ENCODE data around the gene ABCC10.

Gene ABCC10

GRCh38 chr6:43492673-43493072, 65.3 kb downstream of the ABCC10 start:
- DNase-seq, result no peak
- H3K4me3 ChIP-seq (ENCODE audit: low read length), result no peak overlapping the region
- no peaks in the 10 kb centered on the region for H3K36me3 ChIP-seq (replicated peaks; ENCODE audit: insufficient read depth, low read length)
- H3K27me3 ChIP-seq (replicated peaks; ENCODE audit: insufficient read depth, low read length), result no peaks in the 10 kb centered on the region
- H3K79me2 ChIP-seq (ENCODE audit: low read length), result peaks cover 21% of the 10 kb centered on the region
- no peaks in the 10 kb centered on the region for H3K4me1 ChIP-seq (ENCODE audit: low read length)
- H3K27ac ChIP-seq (ENCODE audit: low read length), result no peak overlapping the region
- no peaks in the 10 kb centered on the region for H4K20me1 ChIP-seq (ENCODE audit: insufficient read depth, low read length)
- H2AFZ ChIP-seq (ENCODE audit: low read length), result no peak overlapping the region
- no peak overlapping the region for H3K9ac ChIP-seq (ENCODE audit: low read length)
- no peak for TF ChIP-seq EZH2phosphoT487 (IDR thresholded peaks at IDR 0.05; ENCODE audit: low read length)
- TF ChIP-seq CTCF (IDR thresholded peaks at IDR 0.05; ENCODE audit: low read length), result no peak
- no peak for TF ChIP-seq EZH2 (optimal IDR thresholded peaks at IDR 0.05; ENCODE audit: low read depth, low read length)
- no peaks in the 10 kb centered on the region for H3K9me3 ChIP-seq (replicated peaks; ENCODE audit: insufficient read depth, low read length)
- H3K9me2 ChIP-seq (replicated peaks; ENCODE audit: insufficient read depth, low read length), result no peaks in the 10 kb centered on the region
- no peak overlapping the region for H3K4me2 ChIP-seq (ENCODE audit: low read depth, low read length)
- H3F3A ChIP-seq (ENCODE audit: insufficient read depth, low read length), result no peaks in the 10 kb centered on the region

GRCh38 chr6:43493230-43493629, 65.9 kb downstream of the ABCC10 start:
- no peak overlapping the region for H3K4me2 ChIP-seq (ENCODE audit: low read depth, low read length)

GRCh38 chr6:43493833-43494232, 66.5 kb downstream of the ABCC10 start:
- no peak overlapping the region for H3K27ac ChIP-seq (ENCODE audit: low read length)
- H3K9ac ChIP-seq (ENCODE audit: low read length), result no peak overlapping the region
- peaks cover 13% of the 10 kb centered on the region; the same call in 1 of the 2 replicates for H3K79me2 ChIP-seq (ENCODE audit: low read length)
- H3K4me2 ChIP-seq (ENCODE audit: low read depth, low read length), result no peak overlapping the region
- H3F3A ChIP-seq (ENCODE audit: insufficient read depth, low read length), result no peaks in the 10 kb centered on the region
- no peaks in the 10 kb centered on the region for H3K4me1 ChIP-seq (ENCODE audit: low read length)
- H3K4me3 ChIP-seq (ENCODE audit: low read length), result no peak overlapping the region
- H3K9me3 ChIP-seq (replicated peaks; ENCODE audit: insufficient read depth, low read length), result no peaks in the 10 kb centered on the region
- H3K27me3 ChIP-seq (replicated peaks; ENCODE audit: insufficient read depth, low read length), result no peaks in the 10 kb centered on the region
- H3K9me2 ChIP-seq (replicated peaks; ENCODE audit: insufficient read depth, low read length), result no peaks in the 10 kb centered on the region
- DNase-seq, result no peak
- no peak overlapping the region for H2AFZ ChIP-seq (ENCODE audit: low read length)
- no peaks in the 10 kb centered on the region for H4K20me1 ChIP-seq (ENCODE audit: insufficient read depth, low read length)
- 0 out of 2 replicates have a peak, but pooled peaks cover 3% of the 10 kb centered on the region for H3K36me3 ChIP-seq (replicated peaks; ENCODE audit: insufficient read depth, low read length)
- TF ChIP-seq EZH2 (optimal IDR thresholded peaks at IDR 0.05; ENCODE audit: low read depth, low read length), result no peak
- TF ChIP-seq EZH2phosphoT487 (IDR thresholded peaks at IDR 0.05; ENCODE audit: low read length), result no peak
- TF ChIP-seq CTCF (IDR thresholded peaks at IDR 0.05; ENCODE audit: low read length), result no peak

More at GRCh38 chr6:43493230-43493629, 65.9 kb downstream of the ABCC10 start:
- Histone ChIP-seq H3F3A (ENCODE audit: insufficient read depth, low read length) (no peaks in the 10 kb centered on the region), H3K9ac (ENCODE audit: low read length) (no peak overlapping the region), H3K9me2 (replicated peaks; ENCODE audit: insufficient read depth, low read length) (no peaks in the 10 kb centered on the region), H3K36me3 (replicated peaks; ENCODE audit: insufficient read depth, low read length) (no peaks in the 10 kb centered on the region), H2AFZ (ENCODE audit: low read length) (no peak overlapping the region), H3K27ac (ENCODE audit: low read length) (no peak overlapping the region), H3K79me2 (ENCODE audit: low read length) (peaks cover 18% of the 10 kb centered on the region), H3K27me3 (replicated peaks; ENCODE audit: insufficient read depth, low read length) (no peaks in the 10 kb centered on the region), H3K4me3 (ENCODE audit: low read length) (no peak overlapping the region), H3K9me3 (replicated peaks; ENCODE audit: insufficient read depth, low read length) (no peaks in the 10 kb centered on the region), H3K4me1 (ENCODE audit: low read length) (no peaks in the 10 kb centered on the region), H4K20me1 (ENCODE audit: insufficient read depth, low read length) (no peaks in the 10 kb centered on the region)
- TF ChIP-seq EZH2 (optimal IDR thresholded peaks at IDR 0.05; ENCODE audit: low read depth, low read length), result no peak
- TF ChIP-seq CTCF (IDR thresholded peaks at IDR 0.05; ENCODE audit: low read length), result no peak
- no peak for TF ChIP-seq EZH2phosphoT487 (IDR thresholded peaks at IDR 0.05; ENCODE audit: low read length)
- DNase-seq, result no peak

Data from MM.1S (cell line).